OCI-LY7 (cell line): ENCODE data around the gene ATXN3. TPM values are rescaled to one million over a fixed set of nuclear protein-coding genes. Genes with fewer than 3 reads are reported as not detected.

Experiments used
- BruUV-seq: library from RNA; stranded (reverse); fragments of 400-500 nt; replicated peaks from 2 replicates; lab custom pipeline; 2021; lab: Mats Ljungman, UMichigan
- CTCF ChIA-PET: fragments of 300-600 bp; sonication (Branson Sonifier 250); formaldehyde crosslinking; loops from one replicate; lab custom pipeline; 2022; ENCODE audit warnings: antibody characterized with exemption; ENCODE audit not compliant: unreplicated experiment; lab: Charles Lee
- POLR2A ChIA-PET: fragments of 300-600 bp; sonication (Branson Sonifier 250); formaldehyde crosslinking; loops from one replicate; lab custom pipeline; 2022; ENCODE audit warnings: antibody characterized with exemption; lab: Charles Lee
- DNase-seq: peaks from one replicate; pipeline ENCODE4 v3.0.0-alpha.2; 2015; ENCODE audit warnings: low spot score
- H2AFZ ChIP-seq: fragments of 200-600 bp; sonication (generic), shearing (Covaris generic); 2 replicates; pipeline ENCODE4 v1.6.1; 2014; ENCODE audit warnings: mild to moderate bottlenecking, antibody characterized with exemption, low read length, moderate library complexity
- H3K27ac ChIP-seq: fragments of 200-600 bp; sonication (generic); 2 replicates; pipeline ENCODE4 v1.5.1; 2014; ENCODE audit warnings: mixed run types, low read depth, mild to moderate bottlenecking, moderate library complexity, low read length, inconsistent platforms; ENCODE audit not compliant: poor library complexity, severe bottlenecking
- H3K36me3 ChIP-seq: fragments of 200-600 bp; sonication (generic); 2 replicates; pipeline ENCODE4 v1.6.1; 2014; ENCODE audit warnings: mild to moderate bottlenecking, antibody characterized with exemption, low read length, moderate library complexity, mixed read lengths; ENCODE audit not compliant: insufficient read depth
- H3K4me1 ChIP-seq: fragments of 200-600 bp; sonication (generic); 2 replicates; pipeline ENCODE4 v1.5.1; 2014; ENCODE audit warnings: mild to moderate bottlenecking, low read length; ENCODE audit not compliant: insufficient read depth, poor library complexity, severe bottlenecking
- H3K4me2 ChIP-seq: fragments of 200-600 bp; sonication (generic); 2 replicates; pipeline ENCODE4 v1.6.1; 2014; ENCODE audit warnings: mild to moderate bottlenecking, low read length
- H3K4me3 ChIP-seq: fragments of 200-600 bp; sonication (generic); 2 replicates; pipeline ENCODE4 v1.5.1; 2014; ENCODE audit warnings: mild to moderate bottlenecking, low read depth, low read length; ENCODE audit not compliant: poor library complexity, severe bottlenecking
- H3K79me2 ChIP-seq: fragments of 200-600 bp; sonication (generic); 2 replicates; pipeline ENCODE4 v1.6.1; 2016; ENCODE audit warnings: low read depth, mild to moderate bottlenecking, low read length, moderate library complexity, mixed read lengths; ENCODE audit not compliant: insufficient read depth
- H3K9me2 ChIP-seq: fragments of 200-600 bp; sonication (generic); 2 replicates; pipeline ENCODE4 v1.6.1; 2016; ENCODE audit warnings: mild to moderate bottlenecking, low read length, mixed read lengths; ENCODE audit not compliant: insufficient read depth
- H3K9me3 ChIP-seq: fragments of 200-600 bp; sonication (generic); 2 replicates; pipeline ENCODE4 v1.6.1; 2014; ENCODE audit warnings: mild to moderate bottlenecking, mixed run types, low read length, mixed read lengths
- H4K20me1 ChIP-seq: fragments of 200-600 bp; sonication (generic); 2 replicates; pipeline ENCODE4 v1.6.1; 2014; ENCODE audit warnings: mild to moderate bottlenecking, antibody characterized with exemption, low read length, moderate library complexity, mixed read lengths; ENCODE audit not compliant: insufficient read depth
- CTCF ChIP-seq: fragments of 200-600 bp; sonication (generic); conservative IDR thresholded peaks from 2 replicates; pipeline ENCODE4 v1.5.1; 2014; ENCODE audit warnings: mild to moderate bottlenecking, antibody characterized with exemption, low read length, moderate library complexity, mixed read lengths
- EZH2phosphoT487 ChIP-seq: fragments of 200-600 bp; sonication (generic); IDR thresholded peaks from 2 replicates; pipeline ENCODE4 v1.6.1; 2018; ENCODE audit warnings: low read depth, borderline replicate concordance, mild to moderate bottlenecking, mixed run types, antibody characterized with exemption, low read length, moderate library complexity, mixed read lengths
- intact Hi-C: fragments of 100-400 bp; cut with micrococcal nuclease; formaldehyde crosslinking; loops from one replicate; pipeline ENCODE4 v1.10.0; 2022; ENCODE audit not compliant: unreplicated experiment
- total RNA-seq, 2 experiments: library from RNA; depleted of rRNA in 1 of 2; stranded (reverse); fragments of >200 nt in 1 of 2; shearing (Covaris generic) in 1 of 2; gene quantifications; 2 replicates each; pipeline ENCODE4 v1.2.3, GENCODE V29; 2014 to 2022

Gene ATXN3
- total RNA-seq, 2 experiments from 2014 or later = 21.3 to 24.6 TPM

- H2AFZ ChIP-seq = peak overlapping the region; percentile 74; the same call in 1 of the 2 replicates
- ChIA-PET CTCF (interaction anchor here (1.0 kb wide), 1 partner anchor 11 kb away, joined by 3 read pairs; no protein-coding TSS in a partner anchor), POLR2A (interaction anchor here (1.9 to 3.1 kb wide), 2 partner anchors 17 to 66 kb away, joined by 10 to 22 read pairs; partner anchors contain the start of genes CPSF2, NDUFB1 and TRIP11)
- H3K9me2 ChIP-seq = no peaks in the 10 kb centered on the region
- H3K4me3 ChIP-seq = peak overlapping the region; percentile 75
- H4K20me1 ChIP-seq = no peaks in the 10 kb centered on the region
- intact Hi-C loops = no loop called here
- no peaks in the 10 kb centered on the region for H3K9me3 ChIP-seq
- peak overlapping the region; percentile 40 for H3K27ac ChIP-seq
- TSS peak; percentile 81 for BruUV-seq
- H3K4me1 ChIP-seq = peaks cover 36% of the 10 kb centered on the region
- peaks cover 50% of the 10 kb centered on the region for H3K79me2 ChIP-seq
- peak overlapping the region; percentile 82 for H3K4me2 ChIP-seq
- no peak for DNase-seq
- H3K36me3 ChIP-seq = no peaks in the 10 kb centered on the region
- TF ChIP-seq CTCF = no peak
- TF ChIP-seq EZH2phosphoT487 = no peak
Measured at GRCh38 chr14:92105073-92105892, 1.1 kb downstream of the ATXN3 start.

GRCh38 chr14:92103363-92103989 is 2.9 kb downstream of the ATXN3 start:
- Histone ChIP-seq H3K9me3 (no peaks in the 10 kb centered on the region), H3K4me3 (no peak overlapping the region), H3K79me2 (peaks cover 68% of the 10 kb centered on the region), H3K4me1 (peaks cover 24% of the 10 kb centered on the region), H2AFZ (no peak overlapping the region), H3K4me2 (no peak overlapping the region), H4K20me1 (0 out of 2 replicates have a peak, but pooled peaks cover 3% of the 10 kb centered on the region), H3K27ac (no peak overlapping the region), H3K9me2 (no peaks in the 10 kb centered on the region), H3K36me3 (no peaks in the 10 kb centered on the region)
- no peak for TF ChIP-seq EZH2phosphoT487
- TF ChIP-seq CTCF = no peak
- BruUV-seq = no TSS peak
- DNase-seq = no peak
- intact Hi-C loops = no loop called here
- ChIA-PET CTCF (no interaction called here), POLR2A (no interaction called here)
